ENCODE measurements around the gene TAT.

TAT gene

DNA sequence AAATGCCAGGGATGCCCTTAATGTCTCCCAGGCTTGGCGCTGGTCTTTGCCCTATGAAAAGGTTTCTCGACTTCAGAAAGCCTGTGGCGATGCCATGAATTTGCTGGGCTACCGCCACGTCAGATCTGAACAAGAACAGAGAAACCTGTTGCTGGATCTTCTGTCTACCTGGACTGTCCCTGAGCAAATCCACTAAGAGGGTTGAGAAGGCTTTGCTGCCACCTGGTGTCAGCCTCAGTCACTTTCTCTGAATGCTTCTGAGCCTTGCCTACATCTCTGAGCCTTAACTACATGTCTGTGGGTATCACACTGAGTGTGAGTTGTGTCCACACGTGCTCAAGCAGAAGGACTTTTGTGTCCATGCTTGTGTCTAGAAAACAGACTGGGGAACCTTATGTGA, 39.2 kb downstream of the TAT start:
- TF ChIP-seq GATA1 (IDR thresholded peaks at IDR 0.05; ENCODE audit: low read depth, low read length) (no peak), POLR2A (IDR thresholded peaks at IDR 0.05; ENCODE audit: low read length) (no peak)
- DNase-seq: peak; percentile 42 to 66

DNA sequence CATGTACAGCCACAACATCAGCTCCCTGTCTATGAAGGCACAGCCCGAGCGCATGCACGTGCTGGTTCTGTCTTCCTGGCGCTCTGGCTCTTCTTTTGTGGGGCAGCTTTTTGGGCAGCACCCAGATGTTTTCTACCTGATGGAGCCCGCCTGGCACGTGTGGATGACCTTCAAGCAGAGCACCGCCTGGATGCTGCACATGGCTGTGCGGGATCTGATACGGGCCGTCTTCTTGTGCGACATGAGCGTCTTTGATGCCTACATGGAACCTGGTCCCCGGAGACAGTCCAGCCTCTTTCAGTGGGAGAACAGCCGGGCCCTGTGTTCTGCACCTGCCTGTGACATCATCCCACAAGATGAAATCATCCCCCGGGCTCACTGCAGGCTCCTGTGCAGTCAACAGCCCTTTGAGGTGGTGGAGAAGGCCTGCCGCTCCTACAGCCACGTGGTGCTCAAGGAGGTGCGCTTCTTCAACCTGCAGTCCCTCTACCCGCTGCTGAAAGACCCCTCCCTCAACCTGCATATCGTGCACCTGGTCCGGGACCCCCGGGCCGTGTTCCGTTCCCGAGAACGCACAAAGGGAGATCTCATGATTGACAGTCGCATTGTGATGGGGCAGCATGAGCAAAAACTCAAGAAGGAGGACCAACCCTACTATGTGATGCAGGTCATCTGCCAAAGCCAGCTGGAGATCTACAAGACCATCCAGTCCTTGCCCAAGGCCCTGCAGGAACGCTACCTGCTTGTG, 40.0 kb downstream of the TAT start:
- no peak for TF ChIP-seq POLR2A (IDR thresholded peaks at IDR 0.05; ENCODE audit: low read length)
- TF ChIP-seq GATA1 (IDR thresholded peaks at IDR 0.05; ENCODE audit: low read depth, low read length): no peak
- no peak for DNase-seq

DNA sequence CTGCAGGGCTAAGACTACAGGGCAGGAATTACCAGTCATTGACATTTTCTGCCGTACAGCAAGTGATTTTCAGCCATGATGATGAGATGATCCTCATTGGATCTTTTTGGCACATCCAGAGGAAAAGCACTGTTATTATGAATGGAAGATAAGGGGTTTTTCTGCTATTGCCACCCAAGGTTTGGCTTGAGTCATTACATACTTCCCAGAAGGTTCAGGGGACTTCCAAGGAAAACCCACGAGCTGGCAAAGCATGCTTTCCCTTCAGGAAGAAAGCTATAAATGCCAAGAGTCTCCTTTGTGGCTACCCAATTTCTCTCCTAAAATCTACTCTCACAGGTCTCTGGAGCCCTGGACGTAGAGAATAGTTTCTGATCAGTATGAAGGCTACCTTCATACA, 44.5 kb downstream of the TAT start:
- DNase-seq: no peak
- no peak for TF ChIP-seq POLR2A (IDR thresholded peaks at IDR 0.05; ENCODE audit: low read length)
- no peak for TF ChIP-seq GATA1 (IDR thresholded peaks at IDR 0.05; ENCODE audit: low read depth, low read length)

DNA sequence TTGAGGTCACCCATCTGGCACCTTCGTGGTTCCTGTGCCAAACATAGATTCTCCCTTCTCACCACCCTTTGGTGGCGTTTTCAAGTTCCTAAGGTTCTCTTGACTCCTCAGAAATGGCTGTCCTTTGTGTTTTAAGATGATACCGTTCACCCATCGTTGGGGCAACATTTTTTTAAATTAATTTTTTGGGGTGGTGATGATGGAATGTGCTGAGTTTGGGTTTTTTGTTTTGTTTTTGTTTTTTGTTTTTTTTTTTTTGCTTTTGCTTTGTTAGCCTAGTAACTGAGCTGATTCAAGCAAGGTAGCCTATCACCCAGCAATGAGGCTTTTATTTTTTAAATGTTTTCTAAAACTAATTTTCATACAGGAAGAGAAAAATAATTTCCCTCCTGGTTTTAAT, 48.0 kb downstream of the TAT start:
- TF ChIP-seq GATA1 (IDR thresholded peaks at IDR 0.05; ENCODE audit: low read depth, low read length) (no peak), POLR2A (IDR thresholded peaks at IDR 0.05; ENCODE audit: low read length) (no peak)
- no peak for DNase-seq

DNA sequence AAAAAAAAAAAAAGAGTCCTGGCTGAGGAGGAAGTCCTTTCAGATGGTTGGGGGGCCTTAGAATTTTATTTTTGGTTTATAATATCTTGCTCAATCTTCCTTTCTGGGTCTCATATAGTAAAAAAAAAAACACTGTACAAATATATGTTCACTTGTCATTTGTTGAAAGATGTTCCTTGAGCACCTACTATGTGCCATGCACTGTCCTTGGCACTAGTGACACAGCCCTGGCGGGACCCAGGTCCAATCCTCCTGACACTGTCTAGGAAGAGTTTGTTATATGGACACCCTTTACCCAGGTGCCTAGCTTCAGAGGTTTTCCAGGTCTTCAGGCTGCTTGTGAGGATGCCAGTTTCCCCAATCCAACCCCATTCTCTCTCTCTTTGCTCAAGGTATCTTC, 48.6 kb downstream of the TAT start:
- DNase-seq: no peak
- TF ChIP-seq POLR2A (IDR thresholded peaks at IDR 0.05; ENCODE audit: low read length) (no peak), GATA1 (IDR thresholded peaks at IDR 0.05; ENCODE audit: low read depth, low read length) (no peak)

DNA sequence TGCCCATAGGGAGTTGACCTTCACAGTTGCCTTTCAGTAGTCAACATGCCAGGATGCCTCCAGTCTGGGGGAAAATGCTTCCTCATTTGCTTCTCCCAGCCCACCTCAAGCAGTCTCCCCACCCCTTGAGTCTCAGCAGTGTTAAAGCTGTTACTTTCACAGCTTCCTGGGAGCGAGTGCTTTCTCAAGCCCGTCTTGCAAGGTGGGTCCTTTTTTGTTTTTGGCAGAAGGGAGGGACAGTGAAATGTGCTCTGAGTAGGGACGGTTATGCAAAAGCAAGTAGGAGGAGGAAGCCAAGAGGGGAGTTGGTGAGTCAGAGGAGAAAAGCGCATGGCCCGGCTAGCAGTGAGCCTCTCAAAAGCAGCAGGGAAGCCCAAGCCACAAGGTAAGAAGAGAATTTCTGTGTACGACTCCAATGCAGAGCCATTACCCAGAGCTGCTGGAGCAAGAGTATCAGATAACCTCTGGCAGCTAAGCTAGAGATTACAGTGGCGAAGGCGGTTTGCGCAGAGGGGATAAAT, 50.7 kb downstream of the TAT start, which contains the start of gene CHST4:
Gene CHST4 (plus strand): TSS at position 316 of the 521 bp plus-strand sequence. CDS start 10,252 bp downstream, outside the sequence.
- TF ChIP-seq POLR2A (IDR thresholded peaks at IDR 0.05; ENCODE audit: low read length) (no peak), GATA1 (IDR thresholded peaks at IDR 0.05; ENCODE audit: low read depth, low read length) (no peak)
- no peak for DNase-seq

DNA sequence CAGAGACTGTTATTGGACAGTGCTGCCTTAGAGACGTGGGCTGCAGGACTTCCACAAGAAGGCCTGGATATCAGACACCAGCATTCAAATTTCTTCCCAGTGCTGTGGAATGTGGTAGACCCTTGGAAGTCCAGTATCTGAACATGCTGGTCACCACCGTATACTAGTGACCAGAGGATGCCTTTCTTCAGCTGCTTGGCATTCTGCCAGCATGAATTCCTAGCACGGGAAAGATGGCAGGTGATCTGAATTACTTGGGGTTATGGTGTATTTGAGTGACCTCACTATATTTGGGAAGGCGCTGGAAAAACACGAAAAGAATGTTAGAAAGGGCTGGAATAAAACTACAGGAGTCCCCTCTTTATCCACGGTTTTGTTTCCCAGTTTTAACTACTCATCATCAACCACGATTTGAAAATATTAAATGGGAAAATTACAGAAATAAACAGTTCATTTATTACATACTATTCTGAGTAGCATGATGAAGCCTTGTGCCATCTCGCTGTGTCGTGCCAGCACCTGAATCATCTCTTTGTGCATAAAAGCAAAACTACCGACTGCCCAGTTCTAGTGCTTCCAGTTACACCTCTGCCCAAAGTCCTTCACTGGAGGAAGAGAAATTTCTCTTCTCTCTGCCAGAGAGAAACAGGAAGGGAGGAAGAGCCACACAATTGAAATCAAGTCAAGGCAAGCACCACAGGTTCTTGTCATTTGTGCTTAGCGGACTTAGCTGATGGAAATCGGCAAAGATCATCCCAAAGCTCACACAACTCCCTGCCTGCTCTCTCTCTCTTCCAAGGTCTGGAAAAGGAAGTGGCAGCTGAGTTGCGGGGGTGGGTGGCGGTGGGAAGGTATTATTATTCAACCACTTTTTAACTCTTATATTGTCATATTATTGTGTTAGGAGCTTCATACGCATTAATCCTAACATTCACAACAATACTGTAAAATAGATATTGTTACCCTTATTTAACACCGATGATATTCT, 52.0 kb downstream of the TAT start:
- TF ChIP-seq GATA1 (IDR thresholded peaks at IDR 0.05; ENCODE audit: low read depth, low read length) (no peak), POLR2A (IDR thresholded peaks at IDR 0.05; ENCODE audit: low read length) (no peak)
- no peak for DNase-seq

DNA sequence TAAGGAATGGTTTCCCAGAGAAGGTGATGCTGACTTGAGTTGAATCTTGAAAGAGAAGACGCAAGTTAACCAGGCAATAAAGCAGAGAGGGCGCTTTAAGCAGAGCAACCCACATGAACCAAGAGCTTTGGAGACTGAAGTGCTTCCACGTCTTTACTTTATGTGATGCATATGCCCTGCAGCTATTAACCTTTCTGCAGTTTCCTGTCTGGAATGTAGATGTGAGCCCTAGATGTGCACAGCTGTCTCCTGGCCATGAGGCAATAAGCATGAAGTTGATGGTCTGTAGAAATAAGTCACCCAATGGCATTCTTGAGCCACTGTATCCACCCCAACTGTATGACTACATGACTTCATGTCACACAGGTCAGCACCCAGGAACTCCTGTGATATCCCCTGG, 56.3 kb downstream of the TAT start:
- DNase-seq: no peak
- no peak for TF ChIP-seq POLR2A (IDR thresholded peaks at IDR 0.05; ENCODE audit: low read length)
- TF ChIP-seq GATA1 (IDR thresholded peaks at IDR 0.05; ENCODE audit: low read depth, low read length): no peak

Data from erythroblast (primary cell).